HCT116 (cell line): Measurements from ENCODE around the gene FOXN3. TPM values are rescaled to one million over a fixed set of nuclear protein-coding genes. Genes with fewer than 3 reads are reported as not detected.

Experiments
- ATAC-seq: fragments of 200-7000 bp; cut with Tn5 transposase; 2 replicates; pipeline ENCODE4 v1.9.1; 2020; ENCODE audit warnings: mild to moderate bottlenecking, moderate library complexity
- BruUV-seq: library from RNA; stranded (reverse); fragments of 400-500 nt; replicated peaks from 2 replicates; lab custom pipeline; 2021; lab: Mats Ljungman, UMichigan
- CTCF ChIA-PET: fragments of 300-600 bp; sonication (Branson Sonifier 250); formaldehyde crosslinking; loops from one replicate; lab custom pipeline; 2021; ENCODE audit warnings: antibody characterized with exemption; lab: Charles Lee
- POLR2A ChIA-PET: fragments of 300-600, 350-600 bp; sonication (Branson Sonifier 250); formaldehyde crosslinking; loops from one replicate; lab custom pipeline; 2021; ENCODE audit warnings: antibody characterized with exemption; lab: Charles Lee
- RAD21 ChIA-PET, 2 experiments: fragments of 300-600 bp; sonication (Branson Sonifier 250); formaldehyde crosslinking; loops; one replicate each; lab custom pipeline; 2023; ENCODE audit warnings: low total read pairs in 2 of 2; ENCODE audit not compliant: uncharacterized antibody in 2 of 2, unreplicated experiment in 2 of 2, low non-redundant PET in 1 of 2; lab: Charles Lee
- DNase-seq: peaks from one replicate; pipeline ENCODE4 v3.0.0-alpha.2; 2010; ENCODE audit warnings: low read depth, low spot score
- H2AFZ ChIP-seq: fragments of 200-600 bp; shearing (Covaris generic), sonication (generic); 2 replicates; pipeline ENCODE4 v1.6.1; 2017; ENCODE audit warnings: low read depth, mixed run types, mixed read lengths, antibody characterized with exemption, low read length; ENCODE audit not compliant: poor library complexity, severe bottlenecking
- H3K27ac ChIP-seq: 2 replicates; pipeline ENCODE4 v1.5.1; 2012; ENCODE audit warnings: low read depth, low read length
- H3K27me3 ChIP-seq: fragments of 200-600 bp; sonication (generic); 2 replicates; pipeline ENCODE4 v1.6.1; 2016; ENCODE audit warnings: mixed run types, low read length, mixed read lengths; ENCODE audit not compliant: insufficient read depth
- H3K36me3 ChIP-seq, 2 experiments: fragments of 200-500 bp in 1 of 2; fragments of 200-600 bp in 1 of 2; sonication (Bioruptor generic) in 1 of 2; sonication (generic) in 1 of 2; 2 replicates each; pipeline versions ENCODE4 v1.5.1 to v1.6.1; 2014 to 2016; ENCODE audit warnings: low read length in 2 of 2, inconsistent platforms in 1 of 2, mixed read lengths in 1 of 2, mixed run types in 1 of 2; ENCODE audit not compliant: insufficient read depth in 2 of 2, control insufficient read depth in 1 of 2
- H3K4me1 ChIP-seq, 2 experiments: fragments of 200-600 bp in 1 of 2; sonication (generic) in 1 of 2; 2 replicates each; pipeline versions ENCODE4 v1.5.1 to v1.6.1; 2012 to 2017; ENCODE audit warnings: low read length in 2 of 2, inconsistent platforms in 1 of 2, mild to moderate bottlenecking in 1 of 2, mixed read lengths in 1 of 2, mixed run types in 1 of 2, moderate library complexity in 1 of 2; ENCODE audit not compliant: insufficient read depth in 2 of 2, control insufficient read depth in 1 of 2
- H3K4me2 ChIP-seq: fragments of 200-600 bp; sonication (generic); 2 replicates; pipeline ENCODE4 v1.6.1; 2017; ENCODE audit warnings: mixed run types, low read length, mixed read lengths
- H3K4me3 ChIP-seq, 2 experiments: fragments of 200-600 bp in 1 of 2; sonication (generic) in 1 of 2; replicated peaks in 1 of 2; 2 replicates each; pipeline ENCODE4 v1.5.1; 2011 to 2016; ENCODE audit warnings: low read length in 2 of 2, control low read depth in 1 of 2, low read depth in 1 of 2, mild to moderate bottlenecking in 1 of 2, mixed read lengths in 1 of 2, mixed run types in 1 of 2
- H3K79me2 ChIP-seq: fragments of 200-600 bp; sonication (generic); 2 replicates; pipeline ENCODE4 v1.6.1; 2017; ENCODE audit warnings: mild to moderate bottlenecking, mixed run types, low read length, moderate library complexity, mixed read lengths; ENCODE audit not compliant: insufficient read depth
- H3K9ac ChIP-seq: fragments of 200-600 bp; sonication (generic); 2 replicates; pipeline ENCODE4 v1.6.1; 2016; ENCODE audit warnings: low read length, mixed read lengths
- H3K9me2 ChIP-seq: fragments of 200-600 bp; sonication (generic), shearing (Covaris generic); 2 replicates; pipeline ENCODE4 v1.6.1; 2017; ENCODE audit warnings: mixed run types, mild to moderate bottlenecking, moderate library complexity; ENCODE audit not compliant: insufficient read depth
- H3K9me3 ChIP-seq, 2 experiments: fragments of 200-500 bp in 1 of 2; fragments of 200-600 bp in 1 of 2; sonication (Bioruptor generic) in 1 of 2; sonication (generic) in 1 of 2; 2 replicates each; pipeline ENCODE4 v1.6.1; 2014 to 2017; ENCODE audit warnings: low read length in 2 of 2, mixed read lengths in 2 of 2, inconsistent platforms in 1 of 2, low read depth in 1 of 2, mild to moderate bottlenecking in 1 of 2, mixed run types in 1 of 2, moderate library complexity in 1 of 2; ENCODE audit not compliant: control insufficient read depth in 1 of 2, insufficient read depth in 1 of 2
- H4K20me1 ChIP-seq: fragments of 200-600 bp; sonication (generic), shearing (Covaris generic); 2 replicates; pipeline ENCODE4 v1.6.1; 2017; ENCODE audit warnings: mixed run types, mild to moderate bottlenecking, moderate library complexity; ENCODE audit not compliant: insufficient read depth
- ATF3 ChIP-seq: IDR thresholded peaks from 2 replicates; pipeline ENCODE4 v1.6.1; 2012
- CBX3 ChIP-seq: IDR thresholded peaks from 2 replicates; pipeline ENCODE4 v1.6.1; 2012; ENCODE audit warnings: low read depth
- CEBPB ChIP-seq: IDR thresholded peaks from 2 replicates; pipeline ENCODE4 v1.6.1; 2012; ENCODE audit warnings: low read depth
- EGR1 ChIP-seq: IDR thresholded peaks from 2 replicates; pipeline ENCODE4 v1.6.1; 2012; ENCODE audit warnings: low read depth
- EZH2 ChIP-seq: fragments of 200-600 bp; sonication (generic); IDR thresholded peaks from 2 replicates; pipeline ENCODE4 v1.6.1; 2017; ENCODE audit warnings: antibody characterized with exemption, mixed run types
- FOSL1 ChIP-seq: IDR thresholded peaks from 2 replicates; pipeline ENCODE4 v1.6.1; 2012; ENCODE audit warnings: low read depth
- REST ChIP-seq: IDR thresholded peaks from 2 replicates; pipeline ENCODE4 v1.6.1; 2012; ENCODE audit warnings: low read depth
- SIN3A ChIP-seq: IDR thresholded peaks from 2 replicates; pipeline ENCODE4 v1.6.1; 2012; ENCODE audit warnings: low read depth
- SP1 ChIP-seq: IDR thresholded peaks from 2 replicates; pipeline ENCODE4 v1.6.1; 2012; ENCODE audit warnings: low read depth
- TCF7L2 ChIP-seq: IDR thresholded peaks from 2 replicates; pipeline ENCODE4 v1.7.0; 2011; ENCODE audit warnings: borderline replicate concordance, inconsistent platforms; ENCODE audit not compliant: insufficient read depth, insufficient read length; ENCODE audit errors: extremely low read depth
- ZFX ChIP-seq: fragments of 450-650 bp; IDR thresholded peaks from 2 replicates; pipeline ENCODE4 v1.6.1; 2017
- intact Hi-C: fragments of 100-400 bp; cut with micrococcal nuclease; formaldehyde crosslinking; loops from 2 replicates; pipeline ENCODE4 v1.10.0; 2022
- total RNA-seq: library from RNA; stranded (reverse); gene quantifications from one replicate; pipeline ENCODE4 v1.2.1, GENCODE V29; 2021; ENCODE audit not compliant: unreplicated experiment
- TF ChIP-seq, protein P1 (sequence below): IDR thresholded peaks from 2 replicates; pipeline ENCODE4 v1.6.1; 2011; ENCODE audit warnings: mild to moderate bottlenecking, low read length, moderate library complexity; ENCODE audit not compliant: insufficient replicate concordance; ENCODE audit errors: extremely low read depth

The FOXN3 gene
- total RNA-seq, 1 experiment from 2014 or later, result 20.0 TPM

- DNase-seq, result no peak
- H3K27me3 ChIP-seq, result no peaks in the 10 kb centered on the region
- no peaks in the 10 kb centered on the region for H3K79me2 ChIP-seq
- no peak overlapping the region for H3K9ac ChIP-seq
- TF ChIP-seq FOSL1 (no peak), TCF7L2 (no peak)
- POLR2A ChIA-PET, result no interaction called here
- intact Hi-C loops, result no loop called here
- H3K4me1 ChIP-seq, result no peaks in the 10 kb centered on the region
- ATAC-seq, result no peak
- H3K9me3 ChIP-seq, result no peaks in the 10 kb centered on the region
- H3K27ac ChIP-seq, result no peak overlapping the region
- H3K36me3 ChIP-seq, result no peaks in the 10 kb centered on the region
- no TSS peak for BruUV-seq
- CTCF ChIA-PET, result no interaction called here
- H3K4me2 ChIP-seq, result no peak overlapping the region
- no peak overlapping the region for H3K4me3 ChIP-seq
- H2AFZ ChIP-seq, result no peak overlapping the region
- no peaks in the 10 kb centered on the region for H4K20me1 ChIP-seq
- RAD21 ChIA-PET, result no interaction called here
- H3K9me2 ChIP-seq, result no peaks in the 10 kb centered on the region
These were observed 252.6 kb downstream of the FOXN3 start for GRCh38 chr14:89164168-89165073.

GRCh38 chr14:89163031-89163636 is 253.9 kb downstream of the FOXN3 start:
- no peak for DNase-seq
- Histone ChIP-seq H3K27me3 (no peaks in the 10 kb centered on the region), H3K79me2 (no peaks in the 10 kb centered on the region), H3K4me3 (no peak overlapping the region), H3K36me3 (no peaks in the 10 kb centered on the region), H2AFZ (no peak overlapping the region), H3K9me2 (no peaks in the 10 kb centered on the region), H3K4me1 (no peaks in the 10 kb centered on the region), H3K27ac (no peak overlapping the region), H3K4me2 (no peak overlapping the region), H3K9ac (no peak overlapping the region), H4K20me1 (no peaks in the 10 kb centered on the region), H3K9me3 (no peaks in the 10 kb centered on the region)
- no TSS peak for BruUV-seq
- ChIA-PET RAD21 (no interaction called here), POLR2A (no interaction called here), CTCF (no interaction called here)
- intact Hi-C loops, result no loop called here
- ATAC-seq, result no peak
- TF ChIP-seq SIN3A (no peak), EZH2 (no peak), ZFX (no peak), CBX3 (no peak), ATF3 (no peak), SP1 (no peak), CEBPB (no peak), EGR1 (no peak), REST (no peak)
- TF ChIP-seq, protein P1, sequence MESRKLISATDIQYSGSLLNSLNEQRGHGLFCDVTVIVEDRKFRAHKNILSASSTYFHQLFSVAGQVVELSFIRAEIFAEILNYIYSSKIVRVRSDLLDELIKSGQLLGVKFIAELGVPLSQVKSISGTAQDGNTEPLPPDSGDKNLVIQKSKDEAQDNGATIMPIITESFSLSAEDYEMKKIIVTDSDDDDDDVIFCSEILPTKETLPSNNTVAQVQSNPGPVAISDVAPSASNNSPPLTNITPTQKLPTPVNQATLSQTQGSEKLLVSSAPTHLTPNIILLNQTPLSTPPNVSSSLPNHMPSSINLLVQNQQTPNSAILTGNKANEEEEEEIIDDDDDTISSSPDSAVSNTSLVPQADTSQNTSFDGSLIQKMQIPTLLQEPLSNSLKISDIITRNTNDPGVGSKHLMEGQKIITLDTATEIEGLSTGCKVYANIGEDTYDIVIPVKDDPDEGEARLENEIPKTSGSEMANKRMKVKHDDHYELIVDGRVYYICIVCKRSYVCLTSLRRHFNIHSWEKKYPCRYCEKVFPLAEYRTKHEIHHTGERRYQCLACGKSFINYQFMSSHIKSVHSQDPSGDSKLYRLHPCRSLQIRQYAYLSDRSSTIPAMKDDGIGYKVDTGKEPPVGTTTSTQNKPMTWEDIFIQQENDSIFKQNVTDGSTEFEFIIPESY, result no peak
